IgD-negative memory B cell (primary cell): ENCODE data around the gene NHEJ1. TPM values are rescaled to one million over a fixed set of nuclear protein-coding genes. Genes with fewer than 3 reads are reported as not detected.

Source experiments
- H3K27ac Mint-ChIP-seq, 3 donors: one replicate each; pipeline ENCODE4 v1.8.0; 2020 to 2022; ENCODE audit warnings: mild to moderate bottlenecking in 3 of 3, mixed read lengths in 3 of 3, moderate library complexity in 1 of 3
- H3K27me3 Mint-ChIP-seq: one replicate; pipeline ENCODE4 v1.8.0; 2021; ENCODE audit warnings: mixed read lengths
- H3K36me3 Mint-ChIP-seq: one replicate; pipeline ENCODE4 v1.8.0; 2020; ENCODE audit warnings: mild to moderate bottlenecking, mixed read lengths
- H3K4me1 Mint-ChIP-seq, 3 donors: one replicate each; pipeline ENCODE4 v1.8.0; 2020 to 2022; ENCODE audit warnings: mixed read lengths in 3 of 3, mild to moderate bottlenecking in 1 of 3
- H3K4me3 Mint-ChIP-seq, 4 donors: one replicate each; pipeline ENCODE4 v1.8.0; 2020 to 2022; ENCODE audit warnings: mild to moderate bottlenecking in 4 of 4, mixed read lengths in 4 of 4, moderate library complexity in 3 of 4
- H3K9me3 Mint-ChIP-seq, 3 donors: one replicate each; pipeline ENCODE4 v1.8.0; 2020 to 2021; ENCODE audit warnings: mixed read lengths in 3 of 3, mild to moderate bottlenecking in 1 of 3
- polyA plus RNA-seq: library from polyadenylated mRNA; unstranded; fragments of 300-500 nt; fragmentation: Illumina TruSeq; gene quantifications from one replicate; pipeline ENCODE4 v1.2.3, GENCODE V29; 2021

Gene NHEJ1
- polyA plus RNA-seq, 1 donor from 2014 or later, result 22.9 TPM

- peaks cover 1% of the 10 kb centered on the region for H3K36me3 Mint-ChIP-seq
- peaks cover 40% of the 10 kb centered on the region for H3K27me3 Mint-ChIP-seq
- peaks cover 2 to 17% (median 5%) of the 10 kb centered on the region in 3 donors for H3K4me1 Mint-ChIP-seq
- peak overlapping the region in 2 of 4 donors; percentile 39 to 50 for H3K4me3 Mint-ChIP-seq
- no peak overlapping the region for H3K27ac Mint-ChIP-seq
- no peaks in the 10 kb centered on the region for H3K9me3 Mint-ChIP-seq
Observed at GRCh38 chr2:219058541-219059374, 101.9 kb downstream of the NHEJ1 start.

- peaks cover 1% of the 10 kb centered on the region for H3K36me3 Mint-ChIP-seq
- H3K4me3 Mint-ChIP-seq, result peak overlapping the region; percentile 13 to 84 (median 64)
- no peaks in the 10 kb centered on the region for H3K9me3 Mint-ChIP-seq
- H3K27ac Mint-ChIP-seq, result no peak overlapping the region
- H3K4me1 Mint-ChIP-seq, result peaks cover 2 to 17% (median 5%) of the 10 kb centered on the region in 3 donors
- H3K27me3 Mint-ChIP-seq, result peaks cover 46% of the 10 kb centered on the region
Observed at GRCh38 chr2:219057709-219058540, 102.7 kb downstream of the NHEJ1 start.

GRCh38 chr2:219056896-219057708 is 103.5 kb downstream of the NHEJ1 start:
- peaks cover 41% of the 10 kb centered on the region for H3K27me3 Mint-ChIP-seq
- no peak overlapping the region for H3K27ac Mint-ChIP-seq
- peak overlapping the region in 1 of 4 donors; percentile 84 for H3K4me3 Mint-ChIP-seq
- H3K9me3 Mint-ChIP-seq, result no peaks in the 10 kb centered on the region
- H3K4me1 Mint-ChIP-seq, result peaks cover 2 to 17% (median 5%) of the 10 kb centered on the region in 3 donors
- H3K36me3 Mint-ChIP-seq, result peaks cover 1% of the 10 kb centered on the region

GRCh38 chr2:219056176-219056895 is 104.3 kb downstream of the NHEJ1 start:
- H3K9me3 Mint-ChIP-seq, result no peaks in the 10 kb centered on the region
- H3K4me3 Mint-ChIP-seq, result peak overlapping the region in 1 of 4 donors; percentile 27
- H3K27me3 Mint-ChIP-seq, result peaks cover 33% of the 10 kb centered on the region
- peaks cover 1% of the 10 kb centered on the region for H3K36me3 Mint-ChIP-seq
- peaks cover 2 to 16% (median 2%) of the 10 kb centered on the region in 3 donors for H3K4me1 Mint-ChIP-seq
- H3K27ac Mint-ChIP-seq, result peak overlapping the region in 1 of 3 donors; percentile 33

- Mint-ChIP-seq H3K27me3 (peaks cover 38% of the 10 kb centered on the region), H3K36me3 (peaks cover 1% of the 10 kb centered on the region), H3K4me3 (no peak overlapping the region), H3K9me3 (no peaks in the 10 kb centered on the region), H3K27ac (no peak overlapping the region), H3K4me1 (peaks cover 0 to 14% (median 2%) of the 10 kb centered on the region in 3 donors)
Observed at GRCh38 chr2:219054956-219055903, 105.4 kb downstream of the NHEJ1 start.

GRCh38 chr2:219049282-219049681 is 111.3 kb downstream of the NHEJ1 start:
- Mint-ChIP-seq H3K27me3 (peaks cover 23% of the 10 kb centered on the region), H3K4me1 (no peaks in the 10 kb centered on the region), H3K4me3 (no peak overlapping the region), H3K9me3 (no peaks in the 10 kb centered on the region), H3K36me3 (no peaks in the 10 kb centered on the region), H3K27ac (no peak overlapping the region)

GRCh38 chr2:219045937-219046550 is 114.6 kb downstream of the NHEJ1 start:
- H3K27ac Mint-ChIP-seq, result no peak overlapping the region
- H3K27me3 Mint-ChIP-seq, result peaks cover 33% of the 10 kb centered on the region
- no peaks in the 10 kb centered on the region for H3K9me3 Mint-ChIP-seq
- peaks cover 3 to 7% (median 5%) of the 10 kb centered on the region in 3 donors for H3K4me1 Mint-ChIP-seq
- H3K4me3 Mint-ChIP-seq, result no peak overlapping the region
- H3K36me3 Mint-ChIP-seq, result no peaks in the 10 kb centered on the region

- H3K27ac Mint-ChIP-seq, result no peak overlapping the region
- peaks cover 0 to 3% (median 0%) of the 10 kb centered on the region in 3 donors for H3K9me3 Mint-ChIP-seq
- H3K36me3 Mint-ChIP-seq, result peaks cover 2% of the 10 kb centered on the region
- H3K4me3 Mint-ChIP-seq, result no peak overlapping the region
- peaks cover 4 to 8% (median 6%) of the 10 kb centered on the region in 3 donors for H3K4me1 Mint-ChIP-seq
- peaks cover 31% of the 10 kb centered on the region for H3K27me3 Mint-ChIP-seq
Observed at GRCh38 chr2:219042750-219043149, 117.9 kb downstream of the NHEJ1 start.

GRCh38 chr2:219042157-219042556 is 118.5 kb downstream of the NHEJ1 start:
- no peak overlapping the region for H3K4me3 Mint-ChIP-seq
- H3K4me1 Mint-ChIP-seq, result peaks cover 4 to 8% (median 6%) of the 10 kb centered on the region in 3 donors
- peaks cover 31% of the 10 kb centered on the region for H3K27me3 Mint-ChIP-seq
- H3K36me3 Mint-ChIP-seq, result peaks cover 2% of the 10 kb centered on the region
- no peak overlapping the region for H3K27ac Mint-ChIP-seq
- peaks cover 0 to 3% (median 0%) of the 10 kb centered on the region in 3 donors for H3K9me3 Mint-ChIP-seq

GRCh38 chr2:219041252-219041651 is 119.4 kb downstream of the NHEJ1 start, which contains the start of gene CFAP65:
Gene CFAP65, minus strand, starts transcription at chr2:219041516. Its CDS starts 2,468 bp downstream, at chr2:219039048.
- Mint-ChIP-seq H3K4me1 (peaks cover 4 to 8% (median 6%) of the 10 kb centered on the region in 3 donors), H3K27ac (peak within 1 kb of the TSS in 1 of 3 donors; percentile 55), H3K9me3 (peaks cover 0 to 3% (median 0%) of the 10 kb centered on the region in 3 donors), H3K27me3 (peaks cover 31% of the 10 kb centered on the region), H3K36me3 (peaks cover 2% of the 10 kb centered on the region), H3K4me3 (peak within 1 kb of the TSS; percentile 60 to 74 (median 66))

GRCh38 chr2:219038600-219038999 is 122.0 kb downstream of the NHEJ1 start:
- Mint-ChIP-seq H3K4me1 (peaks cover 4 to 8% (median 6%) of the 10 kb centered on the region in 3 donors), H3K9me3 (peaks cover 0 to 5% (median 0%) of the 10 kb centered on the region in 3 donors), H3K4me3 (no peak overlapping the region), H3K27me3 (peaks cover 31% of the 10 kb centered on the region), H3K27ac (no peak overlapping the region), H3K36me3 (peaks cover 2% of the 10 kb centered on the region)

GRCh38 chr2:219037783-219038499 is 122.7 kb downstream of the NHEJ1 start:
- H3K36me3 Mint-ChIP-seq, result peaks cover 2% of the 10 kb centered on the region
- peaks cover 4 to 8% (median 6%) of the 10 kb centered on the region in 3 donors for H3K4me1 Mint-ChIP-seq
- peaks cover 28% of the 10 kb centered on the region for H3K27me3 Mint-ChIP-seq
- no peak overlapping the region for H3K4me3 Mint-ChIP-seq
- H3K27ac Mint-ChIP-seq, result no peak overlapping the region
- H3K9me3 Mint-ChIP-seq, result peaks cover 0 to 5% (median 0%) of the 10 kb centered on the region in 3 donors
